ENCODE data around the gene PHF12. TPM values are rescaled to one million over a fixed set of nuclear protein-coding genes. Genes with fewer than 3 reads are reported as not detected.

Gene PHF12
- total and polyA plus RNA-seq, 11 donors = 8.2 to 31.2 (median 20.9) TPM

DNA sequence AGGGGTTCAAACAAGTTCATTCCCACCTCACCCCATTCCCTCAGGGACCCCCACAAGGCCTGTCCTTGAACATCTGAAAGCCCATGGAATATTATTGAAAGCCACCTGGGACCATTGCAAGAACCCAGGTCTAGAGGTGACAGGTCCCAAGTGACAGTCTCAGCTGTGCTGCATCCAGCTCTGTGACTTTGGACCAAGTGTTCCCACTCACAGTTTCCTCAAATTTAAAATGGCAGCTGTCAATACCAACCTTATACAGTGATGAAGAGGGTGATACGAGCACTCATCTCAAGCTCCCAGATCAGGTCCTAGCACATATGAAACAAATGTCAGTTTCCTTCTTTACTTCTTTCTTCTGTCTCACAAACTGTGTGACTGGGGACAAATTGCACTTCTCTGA is 87.4 kb downstream of the PHF12 start:
- H3K9me3 ChIP-seq = no peaks in the 10 kb centered on the region
- peaks cover 0 to 28% (median 22%) of the 10 kb centered on the region in 9 donors for H3K36me3 ChIP-seq
- no peak for ATAC-seq
- intact Hi-C loops (cut with DNase I) = loop anchor here in 1 of 10 donors (10.0 kb wide), 1 partner anchor 99 kb away; no protein-coding TSS in a partner anchor
- peak in 1 of 5 donors; percentile 5 for DNase-seq
- no peaks in the 10 kb centered on the region for H3K27me3 ChIP-seq
- no peak overlapping the region for H3K27ac ChIP-seq
- TF ChIP-seq, protein P1, sequence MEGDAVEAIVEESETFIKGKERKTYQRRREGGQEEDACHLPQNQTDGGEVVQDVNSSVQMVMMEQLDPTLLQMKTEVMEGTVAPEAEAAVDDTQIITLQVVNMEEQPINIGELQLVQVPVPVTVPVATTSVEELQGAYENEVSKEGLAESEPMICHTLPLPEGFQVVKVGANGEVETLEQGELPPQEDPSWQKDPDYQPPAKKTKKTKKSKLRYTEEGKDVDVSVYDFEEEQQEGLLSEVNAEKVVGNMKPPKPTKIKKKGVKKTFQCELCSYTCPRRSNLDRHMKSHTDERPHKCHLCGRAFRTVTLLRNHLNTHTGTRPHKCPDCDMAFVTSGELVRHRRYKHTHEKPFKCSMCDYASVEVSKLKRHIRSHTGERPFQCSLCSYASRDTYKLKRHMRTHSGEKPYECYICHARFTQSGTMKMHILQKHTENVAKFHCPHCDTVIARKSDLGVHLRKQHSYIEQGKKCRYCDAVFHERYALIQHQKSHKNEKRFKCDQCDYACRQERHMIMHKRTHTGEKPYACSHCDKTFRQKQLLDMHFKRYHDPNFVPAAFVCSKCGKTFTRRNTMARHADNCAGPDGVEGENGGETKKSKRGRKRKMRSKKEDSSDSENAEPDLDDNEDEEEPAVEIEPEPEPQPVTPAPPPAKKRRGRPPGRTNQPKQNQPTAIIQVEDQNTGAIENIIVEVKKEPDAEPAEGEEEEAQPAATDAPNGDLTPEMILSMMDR (IDR thresholded peaks at IDR 0.05) = no peak
- no peak for TF ChIP-seq POLR2A (IDR thresholded peaks at IDR 0.05)
- WGBS, 4 donors = 92 to 100% (median 97%) methylated on average over 1 of the region's 1 CpG
- H3K4me3 ChIP-seq = no peak overlapping the region
- H3K4me1 ChIP-seq = no peaks in the 10 kb centered on the region

DNA sequence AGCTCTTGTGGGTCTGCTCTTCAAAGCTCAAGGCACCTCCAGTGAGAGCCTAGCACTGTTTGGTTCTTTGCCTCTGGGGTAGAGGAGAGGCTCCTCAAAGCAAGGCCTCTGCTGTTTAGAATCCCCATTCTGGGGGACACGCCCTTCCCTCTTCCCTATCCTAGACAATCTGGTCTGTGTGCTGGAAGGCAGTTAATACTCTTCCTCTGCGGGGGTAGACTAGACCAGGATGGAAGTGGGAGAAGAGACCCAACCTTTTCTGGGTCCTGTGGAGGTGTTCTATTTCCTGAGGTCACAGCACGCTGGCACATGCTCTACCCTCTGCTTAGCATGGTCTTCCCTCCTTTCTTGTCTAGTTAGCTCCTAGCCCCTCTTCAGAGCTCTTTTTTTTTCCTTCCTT is 88.8 kb downstream of the PHF12 start:
- 93 to 98% (median 95%) methylated on average over 3 of the region's 3 CpGs for WGBS, 4 donors
- TF ChIP-seq, protein P1 (IDR thresholded peaks at IDR 0.05) = no peak
- TF ChIP-seq POLR2A (IDR thresholded peaks at IDR 0.05) = no peak
- Histone ChIP-seq H3K4me1 (no peaks in the 10 kb centered on the region), H3K36me3 (peaks cover 0 to 42% (median 36%) of the 10 kb centered on the region in 9 donors), H3K27me3 (no peaks in the 10 kb centered on the region), H3K4me3 (no peak overlapping the region), H3K9me3 (no peaks in the 10 kb centered on the region), H3K27ac (no peak overlapping the region)
- DNase-seq = peak in 1 of 5 donors; percentile 4
- intact Hi-C loops (cut with DNase I) = loop anchor here in 1 of 10 donors (10.0 kb wide), 1 partner anchor 98 kb away; no protein-coding TSS in a partner anchor
- ATAC-seq = no peak

DNA sequence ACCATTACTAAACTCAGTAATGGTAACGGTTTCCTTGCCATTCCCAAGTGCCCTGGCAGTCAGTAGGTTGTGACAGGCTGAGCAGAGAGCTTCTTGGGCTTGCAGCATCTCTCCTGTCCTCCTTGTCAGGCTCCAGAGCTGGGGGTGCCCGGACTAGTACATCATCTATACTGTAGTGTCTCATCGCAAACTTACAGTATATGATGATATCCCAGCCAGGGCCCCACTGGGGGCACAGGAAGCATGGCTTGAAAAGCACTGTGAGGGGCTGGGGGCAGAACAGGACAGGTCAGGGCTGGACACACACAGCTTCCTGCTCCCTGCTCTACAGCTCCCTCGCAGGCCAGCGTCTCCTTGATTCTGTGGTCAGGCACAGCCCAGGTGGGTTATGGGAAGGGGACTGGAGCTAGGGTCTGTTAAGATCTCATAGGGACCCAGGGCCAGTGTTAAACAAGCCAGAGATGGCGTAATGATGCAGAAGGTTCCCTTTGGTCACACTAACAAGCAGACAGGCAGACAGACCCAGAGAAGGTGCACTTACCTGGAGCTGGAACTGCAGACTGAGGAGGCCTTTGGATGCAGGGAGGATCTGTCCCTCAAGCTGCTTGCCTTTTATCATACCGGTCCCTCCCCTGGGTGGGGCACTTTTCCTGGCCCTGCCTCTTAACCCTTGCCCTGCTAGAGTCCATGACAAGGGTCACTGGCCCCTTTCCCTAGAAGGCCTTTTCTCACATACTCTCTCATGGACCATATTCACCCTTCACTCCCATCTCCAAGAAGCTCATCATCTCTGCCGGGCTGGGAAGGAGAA is 89.7 kb downstream of the PHF12 start:
- TF ChIP-seq, protein P1 (IDR thresholded peaks at IDR 0.05) = no peak
- no peak for TF ChIP-seq POLR2A (IDR thresholded peaks at IDR 0.05)
- no peaks in the 10 kb centered on the region for H3K9me3 ChIP-seq
- intact Hi-C loops (cut with DNase I) = loop anchor here in 1 of 10 donors (10.0 kb wide), 1 partner anchor 97 kb away; no protein-coding TSS in a partner anchor
- no peak overlapping the region for H3K27ac ChIP-seq
- ATAC-seq (peak in 1 of 4 donors; percentile 20), DNase-seq (peak in 1 of 5 donors; percentile 27)
- H3K4me1 ChIP-seq = no peaks in the 10 kb centered on the region
- WGBS, 4 donors = 67 to 82% (median 69%) methylated on average over 8 of the region's 8 CpGs
- H3K27me3 ChIP-seq = no peaks in the 10 kb centered on the region
- H3K36me3 ChIP-seq = peaks cover 0 to 51% (median 43%) of the 10 kb centered on the region in 9 donors
- no peak overlapping the region for H3K4me3 ChIP-seq

DNA sequence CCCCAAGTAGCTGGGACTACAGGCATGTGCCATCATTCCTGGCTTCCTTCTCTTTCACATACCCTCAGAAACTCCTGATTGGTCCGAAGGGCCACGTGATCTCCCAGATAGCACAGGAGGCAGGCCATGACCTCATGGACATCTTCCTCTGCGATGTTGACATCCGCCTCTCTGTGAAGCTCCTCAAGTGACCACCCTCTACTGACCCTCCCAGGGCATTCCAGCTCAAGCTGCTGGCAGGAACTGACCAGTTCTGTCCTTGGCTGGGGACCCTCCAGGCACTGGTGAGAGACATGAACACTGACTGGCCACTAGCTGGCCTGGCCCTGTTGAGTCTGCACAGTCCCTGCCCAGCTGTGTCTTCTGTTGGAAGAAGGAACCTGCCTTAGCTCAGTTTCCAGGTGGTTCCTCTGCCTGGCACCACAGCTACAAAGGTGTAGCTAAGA is 90.9 kb downstream of the PHF12 start:
- Histone ChIP-seq H3K4me3 (no peak overlapping the region), H3K27ac (no peak overlapping the region), H3K36me3 (peaks cover 0 to 59% (median 49%) of the 10 kb centered on the region in 9 donors), H3K4me1 (peaks cover 0 to 9% (median 4%) of the 10 kb centered on the region in 12 donors), H3K27me3 (no peaks in the 10 kb centered on the region), H3K9me3 (no peaks in the 10 kb centered on the region)
- DNase-seq (peak in 1 of 5 donors; percentile 20), ATAC-seq (no peak)
- intact Hi-C loops (cut with DNase I) = loop anchor here in 1 of 10 donors (10.0 kb wide), 1 partner anchor 96 kb away; no protein-coding TSS in a partner anchor
- 86 to 94% (median 93%) methylated on average over 4 of the region's 4 CpGs for WGBS, 4 donors
- no peak for TF ChIP-seq POLR2A (IDR thresholded peaks at IDR 0.05)
- TF ChIP-seq, protein P1 (IDR thresholded peaks at IDR 0.05) = no peak
